Neural cell (in vitro differentiated cells): ENCODE data around the gene THBD. TPM values are rescaled to one million over a fixed set of nuclear protein-coding genes. Genes with fewer than 3 reads are reported as not detected.

Experiments
- H2AFZ ChIP-seq: fragments of 200-600, 300-800 bp; sonication (generic), shearing (Covaris generic); 2 replicates; pipeline ENCODE4 v1.6.0; 2014; ENCODE audit warnings: low read depth, mild to moderate bottlenecking, antibody characterized with exemption, low read length, moderate library complexity
- H3F3A ChIP-seq: fragments of 200-600 bp; shearing (Covaris generic); 2 replicates; pipeline ENCODE4 v1.6.1; 2016; ENCODE audit warnings: mild to moderate bottlenecking, moderate library complexity, mixed read lengths, antibody characterized with exemption, low read length; ENCODE audit not compliant: insufficient read depth, poor library complexity, severe bottlenecking
- H3K27ac ChIP-seq: fragments of 200-600, 300-800 bp; sonication (generic), shearing (Covaris generic); 2 replicates; pipeline ENCODE4 v1.5.1; 2014; ENCODE audit warnings: mild to moderate bottlenecking, low read length, moderate library complexity
- H3K27me3 ChIP-seq: fragments of 300-800, 200-600 bp; sonication (generic), shearing (Covaris generic); 2 replicates; pipeline ENCODE4 v1.6.0; 2014; ENCODE audit warnings: mild to moderate bottlenecking, low read depth, low read length, moderate library complexity; ENCODE audit not compliant: insufficient read depth
- H3K36me3 ChIP-seq: fragments of 300-800, 200-600 bp; sonication (generic), shearing (Covaris generic); 2 replicates; pipeline ENCODE4 v1.5.1; 2014; ENCODE audit warnings: mild to moderate bottlenecking, antibody characterized with exemption, low read length, moderate library complexity; ENCODE audit not compliant: insufficient read depth
- H3K4me2 ChIP-seq: fragments of 300-800, 200-600 bp; sonication (generic), shearing (Covaris generic); 2 replicates; pipeline ENCODE4 v1.6.0; 2014; ENCODE audit warnings: mild to moderate bottlenecking, low read length
- H3K4me3 ChIP-seq: fragments of 300-800, 200-600 bp; sonication (generic), shearing (Covaris generic); 2 replicates; pipeline ENCODE4 v1.5.1; 2014; ENCODE audit warnings: mild to moderate bottlenecking, low read length, moderate library complexity
- H3K79me2 ChIP-seq: fragments of 200-600 bp; shearing (Covaris generic); replicated peaks from 2 replicates; pipeline ENCODE4 v1.6.0; 2014; ENCODE audit warnings: mild to moderate bottlenecking, low read length, moderate library complexity; ENCODE audit not compliant: insufficient read depth
- H3K9ac ChIP-seq: fragments of 300-800, 200-600 bp; sonication (generic), shearing (Covaris generic); 2 replicates; pipeline ENCODE4 v1.6.1; 2016; ENCODE audit warnings: mild to moderate bottlenecking, low read length, mixed read lengths
- H3K9me2 ChIP-seq: fragments of 200-600 bp; shearing (Covaris generic); 2 replicates; pipeline ENCODE4 v1.6.1; 2016; ENCODE audit warnings: mild to moderate bottlenecking, low read length, mixed read lengths; ENCODE audit not compliant: insufficient read depth
- H3K9me3 ChIP-seq: fragments of 200-600, 300-800 bp; sonication (generic), shearing (Covaris generic); 2 replicates; pipeline ENCODE4 v1.6.1; 2016; ENCODE audit warnings: mild to moderate bottlenecking, mixed run types, low read length, moderate library complexity, mixed read lengths
- H4K20me1 ChIP-seq: fragments of 200-600 bp; shearing (Covaris generic); 2 replicates; pipeline ENCODE4 v1.6.1; 2016; ENCODE audit warnings: mild to moderate bottlenecking, mixed run types; ENCODE audit not compliant: insufficient read depth
- CTCF ChIP-seq: fragments of 450-650 bp; IDR thresholded peaks from 2 replicates; pipeline ENCODE4 v1.5.1; 2014; ENCODE audit warnings: antibody characterized with exemption, mild to moderate bottlenecking, moderate library complexity; ENCODE audit not compliant: poor library complexity, severe bottlenecking
- EP300 ChIP-seq: fragments of 450-650 bp; conservative IDR thresholded peaks from 2 replicates; pipeline ENCODE4 v1.6.1; 2014; ENCODE audit warnings: antibody characterized with exemption, mild to moderate bottlenecking, moderate library complexity; ENCODE audit not compliant: poor library complexity, severe bottlenecking
- EZH2 ChIP-seq: fragments of 200-600, 300-800 bp; shearing (Covaris generic), sonication (generic); IDR thresholded peaks from 2 replicates; pipeline ENCODE4 v1.6.1; 2014; ENCODE audit warnings: antibody characterized with exemption, low read length, borderline replicate concordance, mild to moderate bottlenecking; ENCODE audit not compliant: insufficient read depth, poor library complexity, severe bottlenecking
- MXI1 ChIP-seq: fragments of 450-650 bp; conservative IDR thresholded peaks from 2 replicates; pipeline ENCODE4 v1.6.1; 2014; ENCODE audit warnings: antibody characterized with exemption, mild to moderate bottlenecking; ENCODE audit not compliant: poor library complexity, severe bottlenecking
- POLR2AphosphoS5 ChIP-seq: IDR thresholded peaks from 2 replicates; pipeline ENCODE4 v1.6.1; 2012
- RAD21 ChIP-seq: fragments of 450-650 bp; conservative IDR thresholded peaks from 2 replicates; pipeline ENCODE4 v1.6.1; 2014; ENCODE audit warnings: antibody characterized with exemption, mild to moderate bottlenecking, moderate library complexity
- REST ChIP-seq: IDR thresholded peaks from 2 replicates; pipeline ENCODE4 v1.6.1; 2012; ENCODE audit warnings: borderline replicate concordance
- SMC3 ChIP-seq: fragments of 450-650 bp; conservative IDR thresholded peaks from 2 replicates; pipeline ENCODE4 v1.6.1; 2014; ENCODE audit warnings: antibody characterized with exemption, mild to moderate bottlenecking, moderate library complexity; ENCODE audit not compliant: poor library complexity
- polyA plus RNA-seq: library from polyadenylated mRNA; depleted of rRNA; stranded (reverse); fragments of >200 nt; gene quantifications from 2 replicates; pipeline ENCODE4 v1.2.3, GENCODE V29; 2014

The THBD gene
- polyA plus RNA-seq, 1 donor from 2014 or later: not detected

GRCh38 chr20:23062632-23063031, 13.2 kb upstream of the THBD start:
- no peak overlapping the region for H3K4me2 ChIP-seq
- no peaks in the 10 kb centered on the region for H3K79me2 ChIP-seq
- H4K20me1 ChIP-seq: no peaks in the 10 kb centered on the region
- H3K27ac ChIP-seq: no peak overlapping the region
- TF ChIP-seq EZH2 (no peak), RAD21 (no peak), CTCF (no peak), POLR2AphosphoS5 (no peak)
- H3K36me3 ChIP-seq: no peaks in the 10 kb centered on the region
- no peak overlapping the region for H3K4me3 ChIP-seq
- peaks cover 21% of the 10 kb centered on the region for H3K27me3 ChIP-seq
- H3K9me3 ChIP-seq: no peaks in the 10 kb centered on the region
- H2AFZ ChIP-seq: no peak overlapping the region
- H3F3A ChIP-seq: no peaks in the 10 kb centered on the region
- H3K9ac ChIP-seq: no peak overlapping the region
- no peaks in the 10 kb centered on the region for H3K9me2 ChIP-seq

- no peak overlapping the region for H3K4me2 ChIP-seq
- H3K79me2 ChIP-seq: no peaks in the 10 kb centered on the region
- peaks cover 14% of the 10 kb centered on the region for H3K27me3 ChIP-seq
- H3K9ac ChIP-seq: no peak overlapping the region
- TF ChIP-seq POLR2AphosphoS5: no peak
- TF ChIP-seq SMC3: no peak
- TF ChIP-seq REST: no peak
- no peak for TF ChIP-seq RAD21
- TF ChIP-seq EP300: no peak
- no peak for TF ChIP-seq MXI1
- H3K9me3 ChIP-seq: no peaks in the 10 kb centered on the region
- no peaks in the 10 kb centered on the region for H3K36me3 ChIP-seq
- H3K9me2 ChIP-seq: no peaks in the 10 kb centered on the region
- no peaks in the 10 kb centered on the region for H3F3A ChIP-seq
- no peak overlapping the region for H3K27ac ChIP-seq
- no peak overlapping the region for H3K4me3 ChIP-seq
- H2AFZ ChIP-seq: no peak overlapping the region
- no peaks in the 10 kb centered on the region for H4K20me1 ChIP-seq
Observed at GRCh38 chr20:23061734-23062561, 12.5 kb upstream of the THBD start.
